Chondrocyte (in vitro differentiated cells): ENCODE data around the gene GABRB1. TPM values are rescaled to one million over a fixed set of nuclear protein-coding genes. Genes with fewer than 3 reads are reported as not detected.

Experiments used
- DNase-seq: peaks from one replicate; pipeline ENCODE4 v3.0.0; 2021; ENCODE audit warnings: mixed read lengths, low spot score
- H3K27ac Mint-ChIP-seq: one replicate; pipeline ENCODE4 v1.8.0; 2021; ENCODE audit warnings: mild to moderate bottlenecking, moderate library complexity, mixed read lengths; ENCODE audit not compliant: unreplicated experiment
- H3K27me3 Mint-ChIP-seq: 2 replicates; pipeline ENCODE4 v1.8.0; 2021; ENCODE audit warnings: low read depth, mixed read lengths
- H3K36me3 Mint-ChIP-seq: 2 replicates; pipeline ENCODE4 v1.8.0; 2021; ENCODE audit warnings: low read depth, mixed read lengths
- H3K4me1 Mint-ChIP-seq: 2 replicates; pipeline ENCODE4 v1.8.0; 2021; ENCODE audit warnings: low read depth, mild to moderate bottlenecking, mixed read lengths
- H3K4me3 Mint-ChIP-seq: one replicate; pipeline ENCODE4 v1.8.0; 2021; ENCODE audit warnings: mild to moderate bottlenecking, moderate library complexity, mixed read lengths; ENCODE audit not compliant: unreplicated experiment
- H3K9me3 Mint-ChIP-seq: 2 replicates; pipeline ENCODE4 v1.8.0; 2021; ENCODE audit warnings: low read depth, mixed read lengths
- CTCF ChIP-seq: fragments of 200-600 bp; sonication (generic); IDR thresholded peaks from 2 replicates; pipeline ENCODE4 v1.5.0; 2021; ENCODE audit warnings: antibody characterized with exemption, mild to moderate bottlenecking, moderate library complexity
- total RNA-seq: library from RNA; stranded (reverse); gene quantifications from 3 replicates; pipeline ENCODE4 v1.2.1, GENCODE V29; 2021

Gene GABRB1
- total RNA-seq, 1 donor from 2014 or later = not detected

GRCh38 chr4:47057991-47058390 is 26.6 kb downstream of the GABRB1 start:
- Mint-ChIP-seq H3K4me1 (no peaks in the 10 kb centered on the region), H3K36me3 (no peaks in the 10 kb centered on the region), H3K4me3 (no peak overlapping the region), H3K27me3 (peaks cover 18% of the 10 kb centered on the region), H3K27ac (no peak overlapping the region), H3K9me3 (peaks cover 3% of the 10 kb centered on the region)
- no peak for DNase-seq
- TF ChIP-seq CTCF = no peak

- Mint-ChIP-seq H3K36me3 (no peaks in the 10 kb centered on the region), H3K27me3 (peaks cover 17% of the 10 kb centered on the region), H3K4me3 (no peak overlapping the region), H3K27ac (no peak overlapping the region), H3K4me1 (no peaks in the 10 kb centered on the region), H3K9me3 (no peaks in the 10 kb centered on the region)
- no peak for DNase-seq
- no peak for TF ChIP-seq CTCF
These were observed 29.2 kb downstream of the GABRB1 start for GRCh38 chr4:47060561-47060960.

GRCh38 chr4:47061435-47061834 is 30.1 kb downstream of the GABRB1 start:
- H3K4me1 Mint-ChIP-seq = no peaks in the 10 kb centered on the region
- peaks cover 14% of the 10 kb centered on the region for H3K27me3 Mint-ChIP-seq
- no peaks in the 10 kb centered on the region for H3K9me3 Mint-ChIP-seq
- no peak for TF ChIP-seq CTCF
- no peaks in the 10 kb centered on the region for H3K36me3 Mint-ChIP-seq
- no peak overlapping the region for H3K4me3 Mint-ChIP-seq
- no peak overlapping the region for H3K27ac Mint-ChIP-seq
- no peak for DNase-seq

- Mint-ChIP-seq H3K36me3 (no peaks in the 10 kb centered on the region), H3K27ac (no peak overlapping the region), H3K27me3 (peaks cover 8% of the 10 kb centered on the region), H3K9me3 (no peaks in the 10 kb centered on the region), H3K4me1 (no peaks in the 10 kb centered on the region), H3K4me3 (no peak overlapping the region)
- no peak for TF ChIP-seq CTCF
- no peak for DNase-seq
These were observed 33.7 kb downstream of the GABRB1 start for GRCh38 chr4:47065051-47065481.

- Mint-ChIP-seq H3K27ac (no peak overlapping the region), H3K4me3 (no peak overlapping the region), H3K27me3 (peaks cover 5% of the 10 kb centered on the region), H3K4me1 (peaks cover 13% of the 10 kb centered on the region), H3K36me3 (no peaks in the 10 kb centered on the region), H3K9me3 (no peaks in the 10 kb centered on the region)
- TF ChIP-seq CTCF = no peak
- DNase-seq = no peak
These were observed 37.6 kb downstream of the GABRB1 start for GRCh38 chr4:47068986-47069385.
